Erythroblast (primary cell): Measurements from ENCODE around the gene GEMIN5.

Experiments used
- DNase-seq, 2 experiments: peaks; one replicate each; lab custom pipeline; 2025; lab: John Stamatoyannopoulos, UW
- GATA1 ChIP-seq: IDR thresholded peaks from 2 replicates; pipeline ENCODE4 v1.6.1; 2011; ENCODE audit warnings: low read depth, mild to moderate bottlenecking, control low read depth, low read length, moderate library complexity
- POLR2A ChIP-seq: IDR thresholded peaks from 2 replicates; pipeline ENCODE4 v1.6.1; 2011; ENCODE audit warnings: mild to moderate bottlenecking, low read length

The GEMIN5 gene

DNA sequence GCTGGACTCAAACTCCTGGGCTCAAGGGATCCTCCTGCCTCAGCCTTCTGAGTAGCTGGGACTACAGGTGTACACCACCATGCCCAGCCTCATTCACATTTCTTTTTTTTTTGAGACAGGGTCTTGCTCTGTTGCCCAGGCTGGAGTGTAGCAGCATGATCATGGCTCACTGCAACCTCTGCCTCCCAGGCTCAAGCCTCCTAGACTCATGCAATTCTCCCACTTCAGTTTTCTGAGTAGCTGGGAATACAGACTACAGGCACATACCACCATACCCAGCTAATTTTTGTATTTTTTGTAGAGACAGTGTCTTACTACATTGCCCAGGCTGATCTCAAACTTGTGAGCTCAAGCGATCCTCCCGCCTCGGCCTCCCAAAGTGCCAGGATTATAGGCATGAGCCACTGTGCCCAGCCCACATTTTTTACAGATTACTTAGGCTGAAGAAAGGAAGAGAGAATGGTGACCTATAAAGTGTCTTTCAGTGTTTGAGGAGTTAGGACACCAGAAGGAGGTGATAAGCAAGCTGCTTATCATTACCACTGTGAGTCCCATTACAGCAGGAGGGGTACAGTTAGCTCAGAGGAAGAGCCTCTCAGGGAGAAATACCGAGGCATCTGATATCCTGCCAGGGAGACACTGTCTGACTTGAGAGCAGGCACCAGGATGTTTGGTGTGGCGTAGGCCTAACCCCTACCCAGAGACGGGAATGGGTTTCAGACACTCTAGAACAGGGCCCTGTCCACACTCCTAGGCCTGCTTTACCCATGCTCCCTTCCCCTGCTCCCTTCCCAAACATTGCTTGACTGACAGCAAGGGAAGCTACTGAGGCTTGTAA, 97.4 kb downstream of the GEMIN5 start:
- peak; percentile 57 for TF ChIP-seq POLR2A
- peak; percentile 54 for TF ChIP-seq GATA1
- DNase-seq = peak; percentile 91 to 97
